HEK293T (cell line): Measurements from ENCODE around the gene ENAH.

Experiments used
- CTCF ChIA-PET: fragments of 350-600 bp; formaldehyde crosslinking; extraction: SDS; loops from one replicate; lab custom pipeline; 2021; ENCODE audit warnings: antibody characterized with exemption, inconsistent platforms; lab: Yijun Ruan, JAX
- POLR2A ChIA-PET: fragments of 350-600 bp; formaldehyde crosslinking; extraction: SDS; loops from one replicate; lab custom pipeline; 2020; ENCODE audit warnings: antibody characterized with exemption, inconsistent platforms; lab: Yijun Ruan, JAX
- DNase-seq: peaks from one replicate; pipeline ENCODE4 v3.0.0; 2012; ENCODE audit warnings: mixed read lengths; ENCODE audit errors: extremely low spot score
- ARNT ChIP-seq: fragments of 450-650 bp; IDR thresholded peaks from 2 replicates; pipeline ENCODE4 v1.6.1; 2017; ENCODE audit warnings: mild to moderate bottlenecking
- BHLHE40 ChIP-seq: fragments of 450-650 bp; IDR thresholded peaks from 2 replicates; pipeline ENCODE4 v1.6.1; 2016; ENCODE audit warnings: mild to moderate bottlenecking, moderate library complexity, borderline replicate concordance
- CTBP1 ChIP-seq: fragments of 450-650 bp; IDR thresholded peaks from 2 replicates; pipeline ENCODE4 v1.6.1; 2016; ENCODE audit warnings: borderline replicate concordance
- ELF4 ChIP-seq: fragments of 450-650 bp; IDR thresholded peaks from 2 replicates; pipeline ENCODE4 v1.6.1; 2017; ENCODE audit warnings: antibody characterized with exemption
- FOXA1 ChIP-seq: fragments of 450-650 bp; IDR thresholded peaks from 2 replicates; pipeline ENCODE4 v1.6.1; 2016; ENCODE audit warnings: mild to moderate bottlenecking
- FOXK2 ChIP-seq: fragments of 450-650 bp; IDR thresholded peaks from 2 replicates; pipeline ENCODE4 v1.6.1; 2016; ENCODE audit warnings: mild to moderate bottlenecking
- FOXM1 ChIP-seq: fragments of 450-650 bp; IDR thresholded peaks from 2 replicates; pipeline ENCODE4 v1.6.1; 2017; ENCODE audit warnings: mild to moderate bottlenecking, borderline replicate concordance
- HDGF ChIP-seq: fragments of 450-650 bp; IDR thresholded peaks from 2 replicates; pipeline ENCODE4 v1.6.1; 2017; ENCODE audit warnings: antibody characterized with exemption, borderline replicate concordance
- L3MBTL2 ChIP-seq: fragments of 450-650 bp; conservative IDR thresholded peaks from 2 replicates; pipeline ENCODE4 v1.6.1; 2016; ENCODE audit warnings: mild to moderate bottlenecking
- LEF1 ChIP-seq: fragments of 450-650 bp; IDR thresholded peaks from 2 replicates; pipeline ENCODE4 v1.6.1; 2017; ENCODE audit warnings: mild to moderate bottlenecking, borderline replicate concordance
- NFRKB ChIP-seq: fragments of 450-650 bp; IDR thresholded peaks from 2 replicates; pipeline ENCODE4 v1.6.1; 2016; ENCODE audit warnings: mild to moderate bottlenecking, moderate library complexity
- SP1 ChIP-seq: fragments of 450-650 bp; IDR thresholded peaks from 2 replicates; pipeline ENCODE4 v1.6.1; 2017
- SUZ12 ChIP-seq: fragments of 450-650 bp; IDR thresholded peaks from 2 replicates; pipeline ENCODE4 v1.6.1; 2016; ENCODE audit warnings: mild to moderate bottlenecking
- TARDBP ChIP-seq: fragments of 450-650 bp; IDR thresholded peaks from 2 replicates; pipeline ENCODE4 v1.6.1; 2016
- ZNF384 ChIP-seq: fragments of 450-650 bp; IDR thresholded peaks from 2 replicates; pipeline ENCODE4 v1.6.1; 2016
- TF ChIP-seq, protein P1 (sequence below): fragments of 450-650 bp; IDR thresholded peaks from 2 replicates; pipeline ENCODE4 v1.6.1; 2016

The ENAH gene

DNA sequence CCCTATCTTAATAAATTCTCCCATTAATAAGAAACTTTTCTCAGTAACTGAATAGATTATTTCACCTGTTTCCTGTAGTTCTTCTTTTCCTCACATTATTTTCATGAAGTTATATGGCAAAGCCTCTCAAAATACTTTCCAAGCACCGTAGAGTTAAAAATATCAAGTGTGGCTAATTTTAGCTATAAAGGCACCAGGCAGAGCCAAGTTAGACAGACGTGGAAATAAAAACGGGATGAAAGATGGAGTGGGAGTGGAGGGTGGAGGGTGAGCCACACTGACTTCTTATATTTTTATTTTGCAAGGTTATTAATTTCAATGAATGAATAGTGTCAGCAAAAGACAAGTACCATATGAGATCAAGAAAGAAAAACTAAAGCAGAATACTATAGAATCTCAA lies 71.7 kb downstream of the ENAH start:
- POLR2A ChIA-PET = no interaction called here
- TF ChIP-seq, protein P1, sequence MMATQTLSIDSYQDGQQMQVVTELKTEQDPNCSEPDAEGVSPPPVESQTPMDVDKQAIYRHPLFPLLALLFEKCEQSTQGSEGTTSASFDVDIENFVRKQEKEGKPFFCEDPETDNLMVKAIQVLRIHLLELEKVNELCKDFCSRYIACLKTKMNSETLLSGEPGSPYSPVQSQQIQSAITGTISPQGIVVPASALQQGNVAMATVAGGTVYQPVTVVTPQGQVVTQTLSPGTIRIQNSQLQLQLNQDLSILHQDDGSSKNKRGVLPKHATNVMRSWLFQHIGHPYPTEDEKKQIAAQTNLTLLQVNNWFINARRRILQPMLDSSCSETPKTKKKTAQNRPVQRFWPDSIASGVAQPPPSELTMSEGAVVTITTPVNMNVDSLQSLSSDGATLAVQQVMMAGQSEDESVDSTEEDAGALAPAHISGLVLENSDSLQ = no peak
- no peak for TF ChIP-seq BHLHE40
- no peak for DNase-seq
- CTCF ChIA-PET = interaction anchor here (0.6 to 2.8 kb wide), 3 partner anchors 9 to 195 kb away, joined by 3 to 10 read pairs (median 5); no protein-coding TSS in a partner anchor

DNA sequence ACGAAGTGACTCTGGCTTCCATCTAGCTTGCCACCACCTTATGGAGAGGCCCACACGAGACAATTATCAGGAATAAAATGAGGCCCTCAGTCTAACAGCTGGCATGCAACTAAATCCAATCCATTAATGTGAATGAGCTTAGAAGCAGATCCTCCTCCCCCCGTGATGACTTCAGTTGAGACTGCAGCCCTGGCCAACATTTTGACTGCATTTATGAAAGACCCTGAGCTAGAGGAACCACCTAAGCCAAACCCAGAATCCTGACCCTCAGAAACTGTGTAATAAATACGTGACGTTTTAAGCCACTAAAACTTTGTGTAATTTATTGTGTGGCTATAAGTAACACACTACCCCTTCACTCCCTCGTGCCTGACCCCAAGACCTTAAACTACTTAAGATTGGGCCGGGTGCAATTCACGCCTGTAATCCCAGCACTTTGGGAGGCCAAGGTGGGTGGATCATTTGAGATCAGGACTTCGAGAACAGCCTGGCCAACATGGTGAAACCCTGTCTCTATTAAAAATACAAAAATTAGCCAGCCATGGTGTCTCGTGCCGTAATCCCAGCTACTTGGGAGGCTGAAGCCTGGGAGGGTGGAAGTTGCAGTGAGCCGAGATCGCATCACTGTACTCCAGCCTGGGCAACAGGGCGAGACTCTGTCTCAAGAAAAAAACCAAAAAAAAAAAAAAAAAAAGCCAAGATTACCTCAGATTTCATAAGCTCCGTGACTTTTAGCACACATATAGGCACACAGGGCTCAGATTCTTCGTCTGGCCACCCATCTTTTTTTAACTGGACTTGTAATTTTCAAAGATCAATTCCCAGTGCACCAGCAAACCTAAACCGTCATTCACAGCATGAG lies 72.5 kb downstream of the ENAH start:
- POLR2A ChIA-PET = interaction anchor here (1.2 to 1.8 kb wide), 3 partner anchors 73 to 197 kb away, joined by 6 to 11 read pairs (median 8); partner anchors contain the start of genes ENAH and SRP9

DNA sequence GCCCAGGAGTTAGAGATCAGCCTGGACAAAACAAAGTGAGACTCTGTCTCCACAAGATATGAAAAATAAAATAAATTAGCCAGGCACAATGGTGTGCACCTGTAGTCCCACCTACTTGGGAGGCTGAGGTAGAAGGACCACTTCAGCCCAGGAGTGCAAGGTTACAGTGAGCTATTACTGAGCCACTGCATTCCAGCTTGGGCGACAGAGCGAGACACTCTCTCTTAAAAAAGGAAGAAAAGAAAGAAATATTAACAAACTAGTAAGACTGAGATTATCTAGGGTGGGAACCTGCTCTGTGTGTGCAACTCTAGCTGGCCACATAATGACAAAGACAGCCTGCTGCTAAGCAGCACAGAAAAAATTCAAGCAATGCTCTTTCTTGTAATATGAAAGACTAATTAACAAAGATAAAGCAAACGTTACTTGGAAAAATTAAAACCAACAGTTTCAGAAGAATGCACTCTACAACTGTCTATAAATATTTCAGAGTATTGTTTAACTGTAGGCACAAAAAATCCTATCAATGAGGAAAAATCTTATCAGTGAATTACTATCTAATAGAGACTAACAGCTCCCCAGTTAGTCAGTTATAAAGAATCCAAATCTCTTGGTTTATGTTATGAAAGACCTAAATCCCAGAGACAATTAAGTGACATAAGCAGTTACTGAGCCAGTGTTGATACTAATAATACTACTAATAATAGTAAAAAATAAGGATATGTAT lies 74.5 kb downstream of the ENAH start:
- ChIA-PET POLR2A (interaction anchor here (1.1 kb wide), 1 partner anchor 76 kb away, joined by 3 read pairs; no protein-coding TSS in a partner anchor), CTCF (interaction anchor here (0.5 to 2.8 kb wide), 2 partner anchors 10 to 129 kb away, joined by 3 to 10 read pairs; no protein-coding TSS in a partner anchor)
- TF ChIP-seq L3MBTL2 (no peak), FOXA1 (no peak), BHLHE40 (no peak), HDGF (no peak), FOXM1 (no peak), LEF1 (no peak), TARDBP (no peak), ELF4 (no peak), CTBP1 (no peak), ARNT (no peak)
- DNase-seq = no peak

More for the DNA sequence above, 72.5 kb downstream of the ENAH start:
- DNase-seq = peak; percentile 30
- TF ChIP-seq L3MBTL2 (peak; percentile 65; the same call in 1 of the 2 replicates), ZNF384 (peak; percentile 83), TARDBP (no peak), NFRKB (no peak)
- TF ChIP-seq, protein P1 = peak; percentile 75
- CTCF ChIA-PET = interaction anchor here (0.5 to 2.8 kb wide), 8 partner anchors 8 to 503 kb away, joined by 3 to 10 read pairs (median 3); no protein-coding TSS in a partner anchor

DNA sequence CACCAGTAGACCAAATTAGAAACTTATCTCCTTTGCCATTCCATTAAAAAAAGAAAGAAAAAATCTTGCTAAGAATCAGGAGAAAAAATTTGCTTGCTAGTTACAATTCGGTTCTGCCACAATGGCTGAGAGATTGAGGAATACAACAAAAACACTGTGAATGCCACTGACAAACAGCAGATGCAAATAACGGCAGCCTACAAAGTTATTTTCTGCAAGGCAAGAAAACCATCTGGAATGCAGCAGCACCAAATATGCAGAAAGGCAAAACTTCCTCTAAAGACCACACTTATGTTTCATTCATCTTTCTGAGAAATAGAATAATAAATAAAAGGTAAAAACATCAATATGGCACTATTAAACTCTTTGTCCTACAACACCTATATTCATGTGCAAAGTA lies 75.7 kb downstream of the ENAH start:
- TF ChIP-seq, protein P1 = no peak
- TF ChIP-seq BHLHE40 = no peak
- no peak for TF ChIP-seq SUZ12
- no peak for TF ChIP-seq FOXM1
- TF ChIP-seq FOXA1 = no peak
- TF ChIP-seq TARDBP = no peak
- no peak for TF ChIP-seq LEF1
- no peak for TF ChIP-seq CTBP1
- TF ChIP-seq FOXK2 = no peak
- no peak for TF ChIP-seq ELF4
- no peak for TF ChIP-seq L3MBTL2
- TF ChIP-seq HDGF = no peak
- no peak for TF ChIP-seq NFRKB
- no peak for TF ChIP-seq ARNT
- TF ChIP-seq SP1 = no peak
- TF ChIP-seq ZNF384 = no peak
- ChIA-PET POLR2A (interaction anchor here (0.8 kb wide), 1 partner anchor 200 kb away, joined by 3 read pairs; the partner anchor contains the start of gene SRP9), CTCF (no interaction called here)
- no peak for DNase-seq

DNA sequence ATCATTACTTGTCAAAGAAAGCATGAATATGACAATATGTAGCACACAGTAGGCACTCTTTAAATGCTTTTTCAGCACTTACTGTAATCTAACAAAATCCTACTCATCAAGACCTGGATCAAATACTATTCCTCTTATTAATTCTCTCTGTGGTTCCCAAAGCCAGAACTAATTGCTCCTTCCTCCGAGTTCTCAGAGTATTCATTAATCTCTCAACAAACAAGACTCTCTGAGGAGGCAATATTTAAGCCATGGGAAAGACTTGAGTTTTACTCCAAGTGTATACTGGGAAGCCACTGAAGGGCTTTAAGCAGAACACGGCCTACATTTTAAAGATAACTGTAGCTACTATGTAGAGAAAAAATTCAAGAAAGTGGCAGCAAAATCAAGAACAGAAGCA lies 79.7 kb downstream of the ENAH start:
- no peak for TF ChIP-seq NFRKB
- TF ChIP-seq SP1 = no peak
- TF ChIP-seq FOXK2 = no peak
- TF ChIP-seq CTBP1 = no peak
- TF ChIP-seq SUZ12 = no peak
- TF ChIP-seq FOXA1 = no peak
- no peak for TF ChIP-seq TARDBP
- no peak for TF ChIP-seq ARNT
- no peak for TF ChIP-seq L3MBTL2
- TF ChIP-seq ELF4 = no peak
- TF ChIP-seq FOXM1 = no peak
- no peak for TF ChIP-seq BHLHE40
- TF ChIP-seq ZNF384 = no peak
- TF ChIP-seq, protein P1 = no peak
- TF ChIP-seq HDGF = no peak
- TF ChIP-seq LEF1 = no peak
- ChIA-PET CTCF (no interaction called here), POLR2A (no interaction called here)
- DNase-seq = no peak
